CD4-positive, alpha-beta T cell treated with Interleukin-15 for 1 hour (primary cell): ENCODE data around the gene DNHD1.

Source experiments
- DNase-seq: peaks from one replicate; pipeline ENCODE4 v3.0.0-alpha.2; 2020

DNHD1 gene, protein sequence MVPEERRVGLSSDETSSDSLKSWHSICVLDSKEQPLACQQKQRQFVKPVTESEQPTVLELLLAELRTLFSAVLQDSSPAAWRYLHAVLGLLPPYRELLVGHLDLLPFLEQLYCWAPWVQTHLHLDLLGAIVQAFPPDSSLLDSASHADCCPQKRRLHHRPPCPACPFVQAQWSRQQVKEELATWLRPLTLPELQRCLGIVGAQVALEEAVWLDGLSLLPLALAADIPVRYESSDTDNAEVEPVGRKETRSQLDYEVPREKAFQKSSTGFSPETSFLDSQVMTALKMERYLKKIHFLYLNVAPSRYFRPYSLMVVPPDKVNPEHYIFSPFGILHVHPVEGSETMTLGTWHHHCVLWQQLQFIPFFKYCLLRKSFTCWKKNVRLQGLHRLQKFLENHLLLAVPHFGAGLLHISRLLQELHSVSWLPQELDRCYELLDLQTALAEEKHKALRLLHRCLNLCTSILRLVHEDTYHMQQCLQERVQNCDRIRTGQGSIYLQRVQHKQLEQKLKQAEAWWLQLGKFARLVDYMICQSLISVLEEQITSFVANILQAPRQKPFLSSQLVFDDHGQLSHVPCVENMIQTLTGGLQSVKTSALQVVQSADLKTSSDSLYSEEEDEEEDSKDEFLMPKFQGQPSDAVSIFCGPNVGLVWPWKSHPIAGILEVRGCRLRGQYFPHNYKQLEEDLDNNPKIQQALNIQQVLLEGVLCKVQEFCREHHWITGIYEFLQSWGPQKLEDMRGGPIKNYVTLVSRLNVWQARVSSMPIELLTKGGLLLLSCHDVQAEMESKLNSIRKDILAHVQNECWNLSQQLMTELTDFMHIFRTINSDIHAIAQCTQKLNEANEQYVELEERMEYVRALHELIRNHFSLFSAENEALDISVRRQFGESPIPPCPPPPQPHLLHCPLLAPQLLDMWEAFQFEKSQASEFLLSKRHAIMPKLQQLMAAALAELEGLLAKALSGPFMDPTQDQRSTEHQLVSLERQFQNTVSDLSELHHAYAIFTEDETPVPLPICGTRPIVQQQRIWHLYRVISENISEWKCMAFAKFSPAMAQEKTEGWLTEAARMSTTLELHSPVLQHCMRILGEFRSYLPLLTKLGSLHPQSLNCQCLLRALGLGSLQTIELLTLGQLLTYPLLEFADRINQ (N-terminal part only)

DNA sequence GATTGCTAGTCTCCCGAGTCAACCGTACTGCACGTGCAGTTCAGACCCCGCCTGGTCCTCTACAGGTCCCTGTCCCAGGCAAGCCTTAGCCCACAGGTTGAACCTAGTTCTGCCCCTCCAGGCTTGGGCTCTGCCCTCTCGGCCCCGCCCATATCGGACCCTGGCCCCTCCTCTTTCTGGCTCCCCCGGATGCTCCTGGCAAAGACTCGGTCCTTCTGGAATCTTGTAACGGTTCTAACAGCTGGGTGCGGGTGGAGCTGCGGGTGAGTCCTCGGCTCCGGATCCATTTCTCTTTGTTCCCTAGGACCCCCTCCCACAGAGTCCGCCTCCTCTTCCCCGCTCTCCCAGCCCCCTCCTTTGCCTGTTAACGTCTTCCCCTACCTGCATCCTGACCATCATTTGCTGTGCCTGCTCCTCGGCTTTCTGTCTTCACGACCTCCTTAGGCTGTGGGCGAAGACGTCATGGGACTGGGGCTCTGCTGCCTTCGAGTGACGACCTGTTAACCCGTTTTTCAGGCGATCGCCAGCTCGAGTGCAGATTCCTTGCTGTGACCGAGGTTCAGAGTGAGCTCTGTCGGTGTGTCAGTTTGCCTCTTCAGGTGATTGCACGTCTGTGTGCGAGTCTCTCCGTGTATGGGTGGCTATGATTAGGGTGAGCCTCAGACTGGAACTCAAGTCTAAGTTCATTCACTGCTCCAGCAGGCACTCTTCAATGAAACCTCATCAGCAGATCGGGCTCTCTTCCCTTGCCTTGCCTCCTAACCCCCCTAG lies at the start of gene DNHD1:
DNHD1 (plus strand) TSS at position 212 of the 771 bp plus-strand sequence. CDS start 936 bp downstream, outside the sequence.
- no peak for DNase-seq

DNA sequence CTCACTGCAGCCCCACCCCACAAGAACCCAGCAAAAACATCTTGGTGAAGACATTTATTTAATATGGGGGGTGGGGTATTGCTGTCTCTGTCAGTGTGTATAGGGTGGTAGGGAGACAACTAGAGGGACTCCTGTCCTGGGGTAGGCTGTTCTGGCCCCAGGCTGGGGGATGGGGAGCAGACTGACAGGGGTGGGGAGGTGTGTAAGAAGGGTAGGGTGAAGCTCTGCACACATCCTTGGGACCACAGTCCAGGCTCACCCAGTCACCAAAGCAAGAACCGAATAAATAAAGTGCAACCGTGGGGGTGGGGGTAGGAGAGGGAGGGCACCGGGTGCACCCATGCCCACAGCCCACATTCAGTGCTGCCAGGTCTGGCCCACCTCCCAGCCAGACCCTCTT lies 48.5 kb upstream of the DNHD1 start:
- DNase-seq: no peak

DNA sequence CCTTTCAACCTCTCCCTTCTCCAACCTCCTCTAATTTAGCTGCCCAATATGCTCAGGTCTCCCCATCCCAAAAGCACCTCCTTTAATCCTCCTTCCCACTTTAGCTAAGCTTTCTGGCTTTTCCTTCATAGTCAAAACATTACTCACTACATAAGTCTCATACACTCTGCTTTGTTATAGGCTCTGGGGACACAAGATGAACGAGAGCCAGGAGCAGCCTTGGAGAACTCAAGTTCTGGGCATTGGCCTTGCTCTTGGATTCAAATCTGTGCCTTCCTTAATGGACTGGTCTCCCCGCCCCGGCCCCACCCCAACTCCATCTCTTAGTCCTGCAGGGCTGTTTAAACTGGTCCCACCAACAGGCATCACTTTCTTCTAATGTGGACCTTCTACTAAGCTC lies 44.9 kb upstream of the DNHD1 start:
- no peak for DNase-seq

DNA sequence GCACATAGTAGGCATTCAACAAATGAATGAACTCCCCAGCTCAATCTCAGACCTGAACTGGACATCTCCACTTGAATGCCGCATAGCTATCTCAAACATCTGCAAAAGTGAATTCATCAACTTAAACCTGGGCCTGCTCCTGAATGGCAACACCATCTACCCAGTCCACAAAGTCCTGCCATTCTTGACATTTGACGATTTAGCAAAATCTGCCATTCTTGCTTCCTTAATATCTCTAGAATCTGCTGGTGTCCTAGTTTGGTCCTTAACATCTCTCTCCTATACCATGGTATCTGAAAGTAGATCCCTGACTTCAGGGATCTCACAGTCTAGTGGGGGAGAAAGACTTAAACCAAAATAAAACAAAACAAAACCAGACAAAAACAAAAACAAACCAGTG lies 43.9 kb upstream of the DNHD1 start:
- no peak for DNase-seq

DNA sequence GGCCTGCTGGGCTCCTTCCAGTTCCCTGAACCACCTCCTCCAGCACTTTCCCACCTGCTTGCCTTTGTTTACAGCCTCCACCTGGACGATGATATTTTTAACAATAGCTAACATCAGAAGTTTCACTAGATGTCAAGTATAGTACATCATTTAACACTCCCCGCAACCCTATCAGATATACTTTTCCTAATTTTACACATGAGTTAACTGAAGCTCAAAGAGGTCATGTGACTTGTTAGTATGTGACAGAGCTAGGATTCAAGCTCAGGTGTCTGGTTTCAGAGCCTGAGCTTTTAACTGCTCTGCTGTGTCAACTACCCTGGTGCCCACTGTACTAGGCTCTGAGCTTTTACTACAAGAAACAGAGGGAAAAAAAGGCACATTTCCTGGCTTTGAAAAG lies 42.0 kb upstream of the DNHD1 start:
- no peak for DNase-seq

DNA sequence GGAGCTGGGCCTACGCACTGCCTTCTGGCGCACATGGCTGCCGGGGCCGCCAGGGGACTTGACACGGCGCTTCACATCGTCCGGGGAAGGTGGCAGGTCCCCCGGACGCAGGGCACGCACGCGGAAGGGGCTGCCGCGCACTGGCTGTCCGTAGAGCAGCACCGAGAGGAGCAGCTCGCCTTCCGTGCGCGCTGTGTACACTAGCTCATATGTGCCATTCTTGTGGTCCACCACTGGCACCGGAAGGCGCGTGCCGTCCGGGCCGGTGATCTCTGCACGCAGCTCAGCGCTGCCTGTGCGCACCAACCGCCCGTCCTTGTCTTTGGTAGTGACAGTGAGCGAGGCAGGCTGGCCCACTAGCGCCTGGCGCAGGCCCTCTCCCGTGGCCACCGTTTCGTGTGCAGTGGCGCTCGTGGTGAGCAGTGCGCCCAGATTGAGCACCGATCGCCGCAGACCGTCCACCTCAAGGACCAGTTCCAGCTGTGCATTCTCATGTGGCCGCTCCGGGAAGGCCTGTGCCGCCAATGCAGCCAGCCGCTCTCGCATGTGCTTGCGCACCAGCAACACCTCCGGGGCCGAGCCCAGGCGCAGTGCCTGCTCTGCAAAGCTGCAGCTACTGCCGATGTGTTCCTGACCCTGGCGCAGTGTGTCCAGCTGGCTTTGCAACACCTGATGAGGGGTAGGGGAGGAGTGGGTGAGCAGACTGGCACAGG lies 40.6 kb upstream of the DNHD1 start:
- no peak for DNase-seq

DNA sequence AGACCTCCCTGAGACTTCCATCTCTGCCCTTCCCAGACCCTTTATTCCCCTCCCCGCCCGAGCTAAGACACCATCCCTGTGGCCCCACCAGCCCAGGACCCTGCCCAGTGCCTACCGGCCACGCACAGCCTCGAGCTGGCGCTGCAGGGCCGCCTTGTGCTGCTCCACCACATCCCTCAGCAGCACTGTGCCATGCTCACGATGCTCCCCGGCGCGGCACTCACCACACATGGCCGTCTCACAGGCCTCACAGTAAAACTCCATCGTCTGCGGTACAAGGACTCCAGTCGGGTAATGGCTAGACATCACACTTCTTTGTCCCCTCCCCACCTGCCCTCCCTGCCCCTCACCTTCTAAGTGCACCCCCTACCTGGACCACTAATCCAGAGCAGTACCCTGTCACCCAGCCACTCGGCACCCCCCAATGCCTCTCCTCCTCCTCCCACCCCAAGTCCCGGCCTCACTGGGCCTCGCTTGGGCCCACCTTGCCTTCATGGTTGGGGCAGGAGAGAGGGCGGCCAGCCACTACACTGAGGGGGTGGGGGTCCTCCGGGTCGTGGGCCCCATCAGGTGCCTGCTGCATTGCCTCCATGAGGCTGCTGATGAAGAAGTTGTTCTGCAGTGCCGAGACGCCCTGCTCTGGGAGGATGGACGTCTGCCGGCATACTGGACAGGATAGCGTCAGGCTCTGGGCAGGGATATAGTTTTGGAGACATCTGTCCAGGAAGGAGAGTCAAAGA lies 39.3 kb upstream of the DNHD1 start:
- no peak for DNase-seq

DNA sequence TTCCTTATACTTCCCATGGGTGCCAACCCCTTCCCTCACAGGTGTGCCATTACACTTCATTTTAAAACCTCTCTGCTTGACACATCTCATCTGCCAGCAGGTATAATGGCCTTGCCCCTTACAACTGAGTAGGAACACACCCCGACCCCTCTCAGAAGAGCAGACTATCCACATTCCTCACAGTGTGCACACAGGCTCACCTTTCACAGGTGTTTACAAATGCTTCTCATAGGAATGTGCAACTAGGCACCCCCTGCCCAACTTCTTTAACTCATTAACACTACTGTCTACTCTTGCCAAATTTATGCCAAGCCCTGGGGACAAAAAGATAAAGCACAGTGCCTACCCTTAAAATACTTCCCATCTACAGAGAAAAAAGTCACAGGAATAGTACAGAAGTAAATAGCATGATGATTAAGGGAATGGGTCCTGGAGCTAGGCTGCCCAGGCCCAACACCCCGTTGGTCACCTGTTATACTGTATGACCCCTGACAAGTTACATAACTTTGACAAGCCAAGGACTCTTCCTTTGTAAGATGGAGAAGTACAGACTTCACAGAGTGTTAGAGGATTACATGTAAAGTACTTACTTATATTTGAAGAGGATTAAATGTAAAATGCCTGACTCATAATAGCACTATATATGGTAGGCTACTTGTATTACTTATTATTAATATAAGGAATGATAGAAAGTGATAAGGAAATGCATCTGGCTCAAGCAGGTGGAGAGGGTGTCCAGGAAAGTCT lies 38.6 kb upstream of the DNHD1 start:
- DNase-seq: no peak

DNA sequence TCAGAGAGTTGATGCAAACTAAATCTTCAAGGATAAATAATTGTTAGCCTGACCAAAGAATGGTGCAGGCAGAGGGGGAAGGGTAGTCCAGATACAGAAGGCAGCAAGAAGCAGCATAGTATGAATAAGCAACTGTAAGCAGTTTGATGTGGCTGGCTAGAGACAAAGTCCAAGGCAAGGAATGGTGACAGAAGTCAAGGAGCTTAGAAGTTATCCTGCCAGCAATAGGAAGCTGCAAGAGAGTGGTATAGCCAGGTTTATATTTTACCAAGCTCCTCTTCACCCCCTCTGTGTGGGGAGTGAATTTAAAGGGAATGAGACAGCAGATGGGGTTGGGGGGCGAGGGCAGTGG lies 38.0 kb upstream of the DNHD1 start:
- DNase-seq: no peak

DNA sequence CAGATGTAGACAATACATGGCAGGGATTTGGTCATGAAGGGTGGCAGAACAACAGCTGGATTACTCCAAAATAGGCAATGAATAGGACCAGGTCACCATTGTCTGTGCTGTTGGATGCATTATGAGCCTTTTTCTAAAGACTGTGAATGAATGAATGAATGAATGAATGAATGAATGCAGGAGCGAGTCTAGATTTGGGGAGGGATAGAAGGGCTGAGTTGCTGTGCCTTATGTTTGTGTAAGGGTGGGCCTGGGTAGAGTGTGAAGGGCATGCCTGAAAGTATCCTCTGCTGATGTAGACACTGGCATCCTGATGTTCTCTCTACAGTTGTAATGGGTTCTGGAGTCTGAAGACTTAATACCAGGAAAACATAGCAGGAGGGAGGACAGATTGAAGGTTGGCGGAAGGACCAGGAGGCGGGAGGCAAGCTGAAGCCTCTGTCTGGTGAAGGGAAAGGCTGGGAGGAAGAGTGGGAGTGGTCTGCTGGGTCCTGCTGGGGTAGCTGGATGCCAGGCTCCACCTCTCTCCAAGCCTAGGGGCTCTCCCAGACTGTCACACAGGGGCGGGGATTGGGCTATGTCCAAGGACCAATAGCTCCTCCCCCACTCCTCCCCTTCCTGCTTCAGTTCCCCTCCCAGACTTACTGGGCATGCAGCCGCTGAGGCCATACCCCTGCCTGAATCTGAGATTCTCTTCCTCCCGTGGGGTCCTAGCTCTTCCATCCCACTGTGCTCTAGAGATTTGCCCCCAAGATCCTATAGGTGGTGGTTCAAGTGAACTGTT lies 28.2 kb upstream of the DNHD1 start:
- peak; percentile 76 for DNase-seq

DNA sequence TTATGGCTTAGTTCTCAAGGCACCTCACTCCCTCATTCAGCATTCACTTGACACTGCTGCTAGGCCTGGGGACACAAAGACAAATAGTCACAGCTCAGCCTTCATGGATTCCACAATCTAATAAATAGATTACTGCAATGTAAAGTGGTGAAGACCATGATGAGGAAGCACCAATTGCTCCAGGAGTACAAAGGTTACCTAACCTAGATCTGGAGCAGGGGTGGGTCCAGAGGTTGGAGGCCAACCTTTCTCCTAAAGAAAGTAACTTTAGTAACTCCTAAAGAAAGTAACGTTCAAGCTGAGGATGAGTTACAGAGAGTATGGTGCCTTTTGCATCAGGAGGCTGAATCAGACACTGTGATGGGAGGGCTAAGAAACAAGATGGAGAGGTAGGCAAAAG lies 27.5 kb upstream of the DNHD1 start:
- DNase-seq: no peak

DNA sequence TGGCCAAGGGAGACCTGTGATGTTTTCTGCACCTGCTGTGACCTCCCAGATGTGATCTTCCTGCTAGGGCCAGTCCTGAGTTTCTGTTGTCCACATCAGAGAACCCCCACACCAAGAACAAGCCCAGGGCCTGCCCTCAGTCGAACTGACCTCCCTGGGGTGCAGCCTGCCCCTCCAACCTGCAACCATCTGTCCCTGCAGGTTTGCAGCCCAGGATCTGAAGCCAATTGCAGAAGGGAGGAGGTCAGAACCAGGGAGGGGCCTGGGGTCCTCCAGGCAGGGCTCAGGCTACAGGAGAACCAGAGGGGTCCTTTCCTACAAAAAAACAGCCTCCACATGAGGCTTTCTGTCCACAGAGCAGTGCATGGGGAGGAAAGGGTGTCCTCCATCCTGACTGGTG lies 24.1 kb upstream of the DNHD1 start:
- DNase-seq: no peak

DNA sequence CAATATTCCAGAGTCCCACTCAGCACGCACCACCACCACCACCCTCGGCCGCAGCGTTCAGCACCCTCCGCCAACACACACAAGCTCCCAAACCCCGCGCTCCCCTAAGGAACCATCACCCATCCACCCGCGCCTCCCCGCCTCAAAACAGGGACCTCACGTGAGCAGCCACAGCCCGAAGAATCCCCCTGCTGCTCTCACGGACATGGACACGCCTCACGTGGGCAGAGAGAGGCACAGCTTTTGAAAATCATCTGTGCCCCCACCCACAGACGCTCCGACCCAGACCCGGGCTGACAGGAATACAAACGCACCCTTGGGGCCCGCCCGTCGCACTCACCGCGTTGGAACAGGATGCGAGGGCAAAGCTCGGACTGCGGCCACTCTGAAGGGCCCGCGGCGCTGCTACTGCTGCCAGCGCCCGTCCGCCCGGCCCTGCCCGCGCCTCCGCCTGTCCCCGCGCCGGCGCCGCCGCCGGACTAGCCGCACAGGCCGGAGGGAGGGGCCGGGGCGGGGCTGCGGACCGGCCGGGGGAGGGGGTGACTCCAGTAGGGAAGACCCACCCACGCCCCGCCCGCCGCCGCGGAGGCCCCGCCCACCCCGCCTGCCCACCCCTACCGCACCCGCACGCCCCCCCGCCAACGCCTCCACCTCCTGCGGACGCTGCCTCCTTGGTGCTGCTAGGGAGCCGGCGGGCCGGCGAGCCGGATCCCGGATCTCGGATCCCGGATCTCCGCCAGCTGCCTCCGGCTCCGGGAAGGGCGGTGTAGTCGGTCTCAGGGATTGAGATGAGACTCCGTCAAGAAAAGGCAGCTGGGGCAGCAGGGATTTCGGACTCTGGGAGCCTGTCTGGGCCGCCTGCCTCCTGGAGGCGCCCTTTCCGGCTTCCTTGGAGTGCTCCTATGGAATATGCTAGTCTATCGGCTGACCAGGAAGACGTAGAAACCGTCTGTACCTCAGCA lies 23.3 kb upstream of the DNHD1 start, which contains the start of gene TRIM3:
TRIM3 (minus strand) TSS at position 491 of the 962 bp plus-strand sequence. CDS start 8,246 bp downstream, outside the sequence.
- peak; percentile 82 for DNase-seq

DNA sequence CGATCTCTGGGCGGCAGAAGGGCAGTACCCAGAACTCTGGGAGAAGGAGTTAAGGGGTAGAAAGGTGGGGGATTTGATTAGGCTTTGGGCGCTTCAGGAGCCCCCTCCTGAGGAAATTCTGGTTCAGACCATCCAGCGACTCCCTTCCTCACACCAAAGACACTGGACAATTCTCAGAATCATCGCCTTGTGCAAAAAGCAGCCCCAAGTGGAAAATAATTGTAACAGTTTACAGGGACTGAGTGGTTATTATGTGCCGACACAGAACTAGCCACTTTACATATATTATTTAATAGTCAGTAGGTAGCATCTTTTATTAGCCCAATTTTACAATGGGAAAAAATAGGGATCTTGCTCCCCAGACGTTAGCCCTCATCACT lies 22.7 kb upstream of the DNHD1 start:
- no peak for DNase-seq

DNA sequence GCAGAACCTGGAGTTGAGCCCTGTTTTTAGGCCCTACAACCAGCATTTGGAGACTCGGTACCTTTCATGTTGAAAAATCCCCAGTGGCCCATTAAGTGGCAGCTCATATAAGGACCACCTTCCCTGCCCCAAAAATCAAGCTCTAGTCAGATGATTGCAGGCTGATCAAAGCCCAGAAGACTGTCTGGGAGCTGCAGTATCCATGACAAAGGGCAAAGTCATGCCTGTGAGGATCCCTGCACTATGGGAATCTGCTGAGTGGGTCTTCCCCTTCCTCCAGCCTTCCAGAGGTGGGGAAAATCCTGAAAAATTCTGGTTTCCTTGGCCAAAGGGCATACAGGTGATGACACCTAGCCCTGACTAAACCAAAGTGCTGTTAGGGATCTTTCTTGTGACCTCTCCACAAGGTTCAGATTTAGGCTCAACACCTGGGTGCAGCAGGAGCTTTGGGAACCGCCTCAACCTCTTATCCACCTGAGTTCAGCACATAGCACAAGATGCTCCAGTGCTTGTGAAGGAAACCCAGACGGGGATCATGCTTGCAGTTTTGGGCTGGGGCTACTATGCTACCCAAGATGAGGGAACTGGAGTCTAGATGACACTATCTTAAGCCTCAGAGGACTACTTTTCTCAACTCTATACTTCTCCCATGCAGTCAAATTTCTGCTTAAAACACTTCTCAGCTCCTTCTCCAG lies 22.1 kb upstream of the DNHD1 start:
- no peak for DNase-seq

DNA sequence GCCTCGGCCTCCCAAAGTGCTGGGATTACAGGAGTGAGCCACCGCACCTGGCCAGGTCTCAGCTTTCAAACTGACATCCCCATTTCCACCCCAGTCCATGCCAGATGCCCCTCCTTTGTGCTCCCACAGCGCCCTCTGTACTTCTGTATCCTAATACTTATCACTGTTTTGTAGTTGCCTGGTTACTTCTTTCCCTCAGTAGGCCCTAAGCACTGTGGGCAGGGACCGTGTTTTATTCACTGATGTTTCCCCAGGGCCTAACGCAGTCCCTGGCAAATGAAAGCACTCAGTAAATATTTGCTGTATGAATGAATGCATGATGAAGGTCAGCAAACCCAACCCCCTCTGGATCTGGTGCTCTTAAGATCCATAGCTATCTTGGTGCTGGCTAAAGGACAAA lies 21.1 kb upstream of the DNHD1 start:
- DNase-seq: no peak

DNA sequence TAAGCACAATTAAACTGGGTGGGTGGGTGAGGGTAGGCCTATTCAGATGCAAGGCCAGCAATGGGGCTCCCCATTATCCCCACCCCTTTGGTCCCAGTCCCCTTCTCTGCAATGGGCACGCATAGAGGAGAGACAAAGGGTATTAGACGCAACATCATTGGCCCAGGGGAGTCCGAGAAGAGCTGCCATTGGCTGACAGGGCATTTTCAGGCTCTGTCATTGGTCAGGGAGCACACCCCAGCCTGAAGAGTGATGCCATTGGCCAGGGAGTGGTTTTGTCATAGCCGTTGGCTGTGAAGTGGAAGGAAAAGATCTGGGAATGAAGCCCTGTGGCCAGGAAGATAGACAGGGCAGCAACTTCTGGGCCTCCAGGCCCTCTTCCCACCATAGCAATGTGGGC lies 20.5 kb upstream of the DNHD1 start:
- no peak for DNase-seq
